ENCODE results near the gene FMC1.
"Not testable (repeated sequence)": the region's sequence is repeated elsewhere in the genome, so short reads cannot be mapped to it uniquely, and the experiment has no call there.

FMC1 gene

DNA sequence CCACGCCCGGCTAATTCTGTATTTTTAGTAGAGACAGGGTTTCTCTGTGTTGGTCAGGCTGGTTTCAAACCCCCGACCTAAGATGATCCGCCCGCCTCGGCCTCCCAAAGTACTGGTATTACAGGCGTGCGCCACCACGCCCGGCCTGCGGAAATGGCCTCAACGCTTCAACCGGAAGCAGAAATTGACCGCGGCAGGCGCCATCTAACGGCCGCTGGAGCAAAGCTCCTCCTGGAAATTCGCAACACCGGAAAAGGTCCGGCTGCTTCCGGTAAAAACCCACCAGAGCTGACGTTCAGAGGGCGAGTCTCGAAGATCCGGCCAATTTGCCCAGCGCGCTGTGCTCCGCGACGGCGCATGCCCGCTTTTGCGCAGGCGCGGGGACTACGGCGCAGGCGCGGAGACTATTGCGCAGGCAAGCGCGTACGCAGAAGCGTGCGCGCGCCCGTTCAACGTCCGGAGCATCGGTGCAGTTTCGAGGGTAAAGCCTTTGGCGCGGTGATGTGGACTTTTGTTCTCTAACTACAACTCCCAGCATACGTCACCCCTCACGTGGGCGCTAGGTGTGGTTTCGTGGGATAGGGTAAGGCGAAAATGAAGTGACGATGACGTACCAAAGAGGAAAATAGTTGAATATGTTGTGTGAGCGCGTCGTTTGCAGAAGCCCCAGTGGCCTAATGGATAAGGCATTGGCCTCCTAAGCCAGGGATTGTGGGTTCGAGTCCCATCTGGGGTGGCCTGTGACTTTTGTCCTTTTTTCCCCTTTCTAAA is 915 bp upstream of the FMC1 start:
- DNase-seq (ENCODE audit: low read depth) = peak; percentile 95

DNA sequence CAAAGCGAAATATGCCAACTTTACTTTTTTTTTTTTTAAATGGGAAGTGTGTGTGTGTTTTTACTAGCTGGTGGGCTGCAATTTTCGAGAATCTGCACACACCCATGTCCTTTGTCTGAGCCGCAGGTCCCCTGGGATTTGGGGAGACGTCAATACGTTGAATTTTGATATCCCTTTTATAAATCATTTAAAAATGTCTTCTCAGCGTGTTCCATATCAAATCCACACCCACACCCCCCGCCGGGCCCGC is 404 bp upstream of the FMC1 start:
- DNase-seq (ENCODE audit: low read depth) = no peak

DNA sequence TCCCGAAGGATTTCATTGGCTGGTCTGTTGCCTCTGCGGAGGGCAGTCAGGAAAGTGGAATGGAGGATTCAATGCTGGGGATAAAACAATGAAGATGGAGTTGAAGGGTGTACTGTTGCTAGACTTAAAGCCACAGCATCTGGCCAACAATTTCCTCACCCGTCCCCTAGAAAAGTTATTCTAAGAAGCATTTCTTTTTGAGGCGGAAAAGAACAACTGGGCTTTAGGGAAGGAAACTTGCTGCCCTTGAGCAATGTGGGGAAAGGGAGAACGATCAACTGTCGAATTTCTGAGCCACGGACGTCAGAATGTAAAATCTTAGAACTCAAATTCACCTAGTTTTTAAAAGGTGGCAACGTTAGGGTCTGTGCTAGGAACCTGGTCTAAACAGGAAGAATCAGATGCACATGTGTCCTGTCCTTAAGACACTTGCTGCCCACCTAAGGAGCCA is 664 bp downstream of the FMC1 start:
- DNase-seq (ENCODE audit: low read depth) = no peak

DNA sequence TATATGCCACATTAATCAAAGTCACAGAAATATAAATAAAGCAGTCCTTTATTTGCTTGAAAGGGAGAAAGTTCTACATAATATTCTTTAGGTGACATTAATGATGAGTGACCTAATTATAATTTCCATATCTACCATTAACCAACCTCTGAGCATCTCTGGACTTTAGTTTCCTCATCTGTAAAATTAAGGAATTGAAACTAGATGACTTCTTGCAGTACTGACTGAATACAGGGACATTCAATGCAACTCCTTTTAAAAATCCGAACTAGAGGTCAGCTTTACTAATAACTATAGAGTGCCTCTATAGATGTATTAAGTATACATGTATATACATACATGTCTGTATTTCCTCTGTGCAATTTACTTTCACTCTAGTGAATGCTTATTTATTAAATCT is 3.9 kb downstream of the FMC1 start:
- DNase-seq (ENCODE audit: low read depth) = no peak

DNA sequence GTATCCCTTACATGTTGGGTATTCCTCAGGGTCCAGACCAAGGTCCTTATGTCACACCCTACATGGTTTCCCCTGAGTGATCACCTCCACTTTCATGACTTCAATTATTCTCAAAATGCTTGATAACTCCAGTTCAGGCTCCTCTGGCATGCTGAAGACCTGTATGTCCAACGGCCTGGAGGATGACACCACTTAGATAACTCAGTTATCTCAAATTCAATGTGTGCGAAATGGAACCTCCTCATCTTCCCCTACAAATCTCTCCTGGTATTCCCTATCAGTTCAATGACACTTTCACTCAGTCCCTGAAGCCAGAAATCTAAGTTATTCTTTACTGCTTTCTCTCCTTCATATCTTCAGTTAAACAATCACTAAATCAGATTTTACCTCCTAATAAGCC is 9.9 kb downstream of the FMC1 start:
- no peak for DNase-seq (ENCODE audit: low read depth)

DNA sequence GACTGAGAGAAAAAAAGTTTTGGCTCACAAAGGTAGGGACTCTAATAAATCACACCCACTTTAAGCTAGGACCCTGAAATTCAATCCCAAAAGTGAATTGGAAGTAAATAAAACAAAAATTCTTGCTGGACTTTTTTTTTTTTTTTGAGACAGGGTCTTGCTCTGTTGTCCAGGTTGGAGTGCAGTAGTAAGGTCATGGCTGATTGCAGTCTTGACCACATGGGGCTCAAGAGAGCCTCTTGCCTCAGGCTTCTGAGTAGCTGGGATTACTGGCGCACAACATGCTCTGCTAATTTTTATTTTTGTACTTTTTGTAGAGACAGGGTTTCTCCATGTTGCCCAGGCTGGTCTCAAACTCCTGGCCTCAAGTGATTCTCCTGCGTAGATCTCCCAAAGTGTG is 13.6 kb downstream of the FMC1 start:
- DNase-seq (ENCODE audit: low read depth) = no peak

DNA sequence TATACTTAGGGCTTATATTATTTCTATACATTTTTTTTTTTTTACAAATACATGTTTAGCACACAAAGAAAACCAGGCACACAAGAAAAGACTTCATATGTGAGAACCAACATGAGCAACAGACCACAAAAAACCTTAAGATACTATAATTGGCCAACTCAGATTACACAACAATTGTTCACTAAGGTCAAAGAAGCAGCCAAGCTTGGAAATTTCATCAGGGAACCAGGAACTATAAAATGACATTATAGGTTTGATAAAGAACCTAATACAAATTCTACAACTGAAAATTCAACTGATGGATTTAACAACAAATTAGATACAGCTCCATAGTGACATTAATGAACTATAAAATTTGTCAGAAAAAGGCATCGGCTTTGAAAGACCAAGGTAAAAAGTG is 14.2 kb downstream of the FMC1 start:
- DNase-seq (ENCODE audit: low read depth) = no peak

DNA sequence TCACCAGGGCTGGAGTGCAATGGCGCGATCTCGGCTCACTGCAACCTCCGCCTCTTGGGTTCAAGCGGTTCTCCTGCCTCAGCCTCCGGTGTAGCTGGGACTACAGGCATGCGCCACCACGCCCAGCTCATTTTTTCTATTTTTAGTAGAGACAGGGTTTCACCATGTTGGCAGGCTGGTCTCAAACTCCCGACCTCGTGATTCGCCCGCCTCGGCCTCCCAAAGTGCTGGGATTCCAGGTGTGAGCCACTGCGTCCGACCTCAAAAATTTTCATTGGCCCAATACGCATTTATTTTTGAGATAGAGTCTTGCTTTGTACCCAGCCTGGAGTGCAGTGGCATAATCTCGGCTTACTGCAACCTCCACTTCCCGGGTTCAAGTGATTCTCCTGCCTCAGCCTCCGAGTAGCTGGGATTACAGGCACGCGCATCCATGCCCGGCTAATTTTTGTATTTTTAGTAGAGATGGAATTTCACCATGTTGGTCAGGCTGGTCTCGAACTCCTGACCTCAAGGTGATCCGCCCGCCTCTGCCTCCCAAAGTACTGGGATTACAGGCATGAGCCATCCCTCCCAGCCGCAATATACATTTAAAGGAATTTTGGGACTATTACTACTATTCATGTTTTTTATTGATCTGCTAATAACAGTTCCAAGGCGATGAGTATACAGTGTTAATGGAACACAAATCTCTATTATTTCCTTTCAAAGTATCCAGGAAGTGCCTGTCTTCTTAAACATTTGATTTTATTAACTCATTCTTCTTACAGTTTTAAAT is 16.8 kb downstream of the FMC1 start:
- not testable (repeated sequence) for DNase-seq (ENCODE audit: low read depth)

DNA sequence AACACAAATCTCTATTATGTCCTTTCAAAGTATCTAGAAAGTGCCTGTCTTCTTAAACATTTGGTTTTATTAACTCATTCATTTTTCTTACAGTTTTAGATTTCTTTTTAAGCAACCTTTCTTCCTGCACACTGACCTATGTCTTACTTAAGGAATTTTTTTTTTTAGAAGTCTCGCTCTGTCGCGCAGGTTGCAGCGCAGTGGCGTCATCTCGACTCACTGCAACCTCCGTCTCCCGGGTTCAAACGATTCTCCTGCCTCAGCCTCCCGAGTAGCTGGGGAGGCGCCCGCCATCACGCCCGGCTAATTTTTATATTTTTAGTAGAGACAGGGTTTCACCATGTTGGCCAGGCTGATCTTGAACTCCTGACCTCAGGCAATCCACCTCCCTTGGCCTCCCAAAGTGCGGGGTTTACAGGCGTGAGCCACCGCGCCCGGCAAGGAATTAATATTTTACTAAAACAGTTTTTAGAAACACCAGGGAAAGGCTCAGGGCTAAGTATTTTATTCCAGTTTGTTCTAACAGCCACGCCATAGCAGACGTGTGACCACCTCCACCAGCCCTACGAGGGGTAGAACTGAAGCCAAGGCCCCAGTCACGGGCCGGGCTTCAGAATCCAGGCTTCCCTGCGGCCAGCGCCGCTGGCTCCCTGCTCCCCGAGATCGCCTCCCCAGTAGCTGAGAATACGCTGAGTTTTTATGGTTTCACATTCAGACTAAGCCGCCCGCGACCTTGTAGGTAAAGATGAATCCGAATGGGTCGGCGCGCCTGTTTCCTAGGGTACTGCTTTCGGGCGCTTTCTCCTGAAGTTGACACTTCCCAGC is 17.6 kb downstream of the FMC1 start:
- DNase-seq (ENCODE audit: low read depth) = peak; percentile 38

DNA sequence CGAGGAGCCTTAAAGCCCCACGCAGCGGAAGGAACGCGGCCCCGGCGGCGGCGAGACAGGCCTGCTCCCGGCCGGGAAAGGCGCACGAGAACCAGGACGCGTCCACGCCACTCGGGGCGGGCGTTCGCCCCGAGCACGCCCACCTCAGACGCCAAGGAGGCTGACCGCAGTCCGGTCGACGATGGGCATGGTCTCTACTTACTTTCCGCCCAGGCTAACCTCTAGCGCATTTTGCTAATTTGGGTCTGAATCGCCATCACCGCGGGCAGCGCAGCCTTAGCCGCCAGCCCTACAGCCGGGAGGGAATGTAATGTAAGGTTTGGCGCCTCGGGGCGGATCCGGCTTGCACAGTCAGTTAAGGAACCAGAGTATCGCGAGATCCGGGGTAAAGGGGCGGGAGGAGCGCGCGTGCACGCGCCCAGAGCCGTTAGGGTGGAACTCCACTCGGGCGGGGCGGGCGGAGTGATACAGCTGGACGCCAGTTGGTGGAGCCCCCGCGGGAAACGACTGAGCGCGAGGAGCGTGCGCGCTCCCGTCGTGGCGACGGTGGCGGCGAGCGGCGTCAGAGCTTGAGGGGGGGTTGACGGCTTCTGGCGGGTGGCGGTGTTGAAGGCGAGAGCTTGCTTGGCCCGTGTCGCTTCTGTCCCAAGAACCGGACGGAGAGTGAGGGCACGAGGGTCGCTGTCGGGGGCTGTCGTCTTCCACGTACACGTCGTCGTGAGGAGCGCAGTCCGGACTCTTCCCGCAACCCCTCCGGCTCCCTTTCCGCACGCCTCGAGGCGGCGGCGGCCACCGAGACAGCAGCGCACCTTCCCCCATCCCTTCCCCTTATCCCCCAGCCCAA is 18.5 kb downstream of the FMC1 start, which contains the start of gene LUC7L2:
Gene LUC7L2, plus strand, starts transcription at position 529 of the 844 bp plus-strand sequence. CDS start 368 bp downstream, outside the sequence.
- DNase-seq (ENCODE audit: low read depth) = peak; percentile 99

DNA sequence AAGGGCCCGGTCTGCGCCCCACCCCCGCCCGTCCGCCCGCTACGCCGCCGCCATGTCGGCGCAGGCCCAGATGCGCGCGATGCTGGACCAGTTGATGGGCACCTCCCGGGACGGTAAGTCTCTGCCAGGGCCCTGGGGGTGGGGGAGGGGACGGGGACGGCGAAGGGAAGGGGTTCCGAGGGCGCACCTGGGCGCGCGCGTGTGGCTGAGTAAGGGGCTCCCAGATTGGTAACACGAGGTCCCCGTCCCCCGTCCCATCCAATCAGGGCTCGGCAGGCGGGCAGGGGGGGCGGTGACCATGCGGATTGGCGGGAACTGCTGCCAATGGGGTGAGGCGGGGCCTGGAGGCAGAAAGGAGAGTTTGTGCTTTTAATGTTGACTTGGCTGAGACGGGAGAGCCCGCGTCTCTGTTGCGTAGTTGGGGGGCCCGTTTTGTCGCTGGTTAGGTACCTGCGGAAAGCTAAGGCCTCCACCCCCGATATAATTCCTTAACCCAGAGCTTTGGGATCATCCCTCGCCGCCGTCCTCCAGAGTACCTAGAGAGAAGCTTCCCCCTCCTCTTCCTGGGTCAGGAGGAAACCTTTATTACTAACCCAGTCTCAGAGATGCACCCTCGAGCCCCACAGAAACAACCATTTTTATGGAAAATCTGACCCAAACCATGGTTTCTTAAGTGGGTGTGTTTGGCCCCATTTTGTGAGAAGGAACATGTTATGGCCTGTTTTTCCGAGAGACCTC is 19.2 kb downstream of the FMC1 start:
- peak; percentile 98 for DNase-seq (ENCODE audit: low read depth)

DNA sequence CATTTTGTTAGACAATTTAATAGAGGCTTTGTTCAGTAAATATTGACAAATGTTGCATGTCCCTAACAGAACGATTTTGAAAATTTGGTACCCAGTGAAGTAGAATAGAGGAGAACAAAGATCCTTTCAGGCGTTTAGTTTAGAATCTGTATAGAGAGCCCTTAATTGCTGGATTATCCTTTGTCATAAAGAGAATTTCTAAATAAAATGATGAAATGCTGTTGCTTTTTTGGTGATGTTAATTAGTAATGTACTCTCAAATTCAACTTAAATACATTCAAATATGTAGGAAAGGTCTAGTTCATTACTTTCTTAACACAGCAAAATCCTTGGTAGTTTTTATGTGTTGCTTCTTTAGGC is 19.8 kb downstream of the FMC1 start:
- DNase-seq (ENCODE audit: low read depth) = no peak

DNA sequence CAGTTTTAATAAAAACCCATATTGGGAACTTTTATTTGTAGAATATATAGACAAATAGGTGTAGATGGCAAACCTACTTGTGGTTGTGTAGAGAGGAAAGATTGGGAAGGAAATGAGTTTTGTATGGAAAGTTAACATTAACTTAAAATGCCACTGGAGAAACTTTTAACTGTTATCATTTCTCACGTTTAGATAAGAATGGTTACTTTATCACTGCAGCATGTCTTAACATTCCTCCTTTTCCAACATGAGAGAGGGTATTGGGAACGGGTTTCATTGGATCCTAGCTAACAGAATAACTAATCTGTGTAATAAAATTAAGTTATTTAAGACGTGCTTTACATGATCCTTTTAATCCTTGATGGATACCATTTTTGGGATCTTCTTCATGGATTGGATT is 20.4 kb downstream of the FMC1 start:
- DNase-seq (ENCODE audit: low read depth) = no peak

DNA sequence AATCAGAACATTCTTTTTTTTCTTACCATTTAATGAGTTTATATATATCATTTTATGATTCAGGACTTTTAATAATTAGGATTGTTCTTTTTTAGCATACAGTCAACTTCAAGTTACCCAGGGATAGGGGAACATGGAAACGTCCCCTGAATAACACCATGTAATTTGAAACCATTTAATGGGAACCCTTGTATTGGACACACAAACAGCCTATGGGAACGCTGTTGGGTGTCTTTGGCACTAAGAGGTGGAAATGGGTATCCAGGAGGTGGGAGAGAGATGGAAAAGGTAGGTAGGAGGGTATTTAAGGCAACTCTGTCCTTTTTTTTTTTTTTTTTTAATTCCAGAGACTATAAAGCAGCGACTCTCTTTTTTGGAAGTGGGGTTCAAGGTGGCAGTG is 21.2 kb downstream of the FMC1 start:
- DNase-seq (ENCODE audit: low read depth) = no peak

DNA sequence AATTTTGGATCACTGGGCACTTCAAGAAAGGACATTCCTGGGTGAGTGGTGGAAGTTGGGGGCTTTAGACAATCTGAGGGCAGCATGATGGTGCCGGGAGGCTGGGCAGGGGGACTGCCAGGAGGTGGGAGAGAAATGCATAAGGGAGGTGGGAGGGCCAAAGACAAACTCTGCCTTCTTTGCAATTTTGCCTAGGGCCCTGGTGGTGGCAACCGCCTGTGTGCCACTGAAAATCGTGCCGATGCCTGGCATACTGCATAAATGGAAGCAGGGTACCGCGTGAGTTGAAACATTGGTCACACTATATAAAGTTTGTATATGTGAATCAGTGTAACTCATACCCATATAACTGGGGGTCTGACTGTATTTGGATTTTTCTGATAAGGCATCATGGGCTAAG is 21.8 kb downstream of the FMC1 start:
- DNase-seq (ENCODE audit: low read depth) = no peak

DNA sequence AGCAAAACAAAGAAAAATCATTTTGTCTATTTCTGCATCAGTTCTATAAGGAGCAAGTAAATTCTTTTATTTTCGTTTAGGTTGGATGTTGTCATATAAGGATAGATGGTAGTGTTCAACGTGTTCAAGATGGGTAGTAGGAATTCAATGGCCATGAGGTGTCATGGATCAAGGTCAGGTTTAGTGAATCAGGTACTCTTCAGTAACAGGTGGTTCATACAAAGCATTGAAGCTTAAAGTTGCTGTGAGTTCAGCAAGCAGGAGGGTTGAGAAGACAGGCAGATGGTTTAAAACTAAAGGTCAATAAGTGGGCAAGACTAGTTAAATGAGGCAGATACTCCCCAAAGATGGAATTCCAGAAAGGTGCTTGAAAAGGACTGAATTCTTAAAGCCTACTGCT is 24.2 kb downstream of the FMC1 start:
- DNase-seq (ENCODE audit: low read depth) = no peak

DNA sequence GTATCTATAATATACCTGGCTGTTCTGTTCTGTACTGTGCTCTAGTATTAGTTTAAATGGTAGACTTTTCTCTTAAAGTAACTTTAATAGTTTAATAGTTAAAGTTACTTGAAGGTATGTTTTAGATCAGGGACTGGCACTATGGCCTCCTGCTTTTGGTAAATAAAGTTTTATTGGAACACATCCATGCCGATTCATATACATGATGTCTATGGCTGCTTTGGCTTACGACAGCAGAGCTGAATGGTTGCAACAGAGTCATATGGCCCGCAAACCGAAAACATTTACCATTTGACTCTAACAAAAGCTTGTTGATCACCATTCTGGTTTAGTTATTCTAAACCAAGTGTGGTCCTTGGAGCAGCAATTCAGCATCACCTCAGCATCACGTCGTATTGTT is 25.3 kb downstream of the FMC1 start:
- DNase-seq (ENCODE audit: low read depth) = no peak

DNA sequence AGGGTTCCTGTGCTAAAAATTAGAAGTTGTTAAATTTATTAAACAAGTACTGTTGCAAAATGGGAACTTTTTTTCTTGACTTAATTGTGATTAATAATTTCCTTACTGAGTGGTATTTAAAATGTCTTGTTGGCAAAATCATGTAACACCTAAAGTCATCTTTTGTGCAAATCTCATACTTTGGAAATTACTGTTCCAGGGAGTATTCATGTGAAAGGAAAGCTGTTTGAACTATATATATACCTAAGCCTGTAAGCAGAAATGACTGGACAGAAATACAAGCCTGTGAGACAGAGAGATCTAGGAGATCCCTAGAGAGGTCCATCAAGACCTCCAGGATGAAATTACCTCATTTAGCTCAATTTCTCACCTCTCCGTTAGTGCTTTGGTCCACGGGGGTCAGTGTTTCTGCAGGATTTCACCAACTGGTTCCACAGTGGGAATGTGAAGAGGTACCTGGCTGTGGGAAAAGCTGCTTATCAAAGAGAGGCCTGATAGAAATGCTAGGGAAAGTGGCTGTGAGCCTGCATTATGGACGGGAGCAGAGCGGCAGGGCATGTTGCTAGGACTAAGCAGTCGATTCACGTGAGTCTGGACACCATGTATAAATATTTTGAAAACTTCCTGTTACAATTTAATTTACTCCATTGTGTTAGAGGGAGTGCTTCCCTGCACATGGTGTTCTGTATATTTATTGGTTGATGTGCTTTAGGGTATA is 26.5 kb downstream of the FMC1 start:
- DNase-seq (ENCODE audit: low read depth) = no peak

DNA sequence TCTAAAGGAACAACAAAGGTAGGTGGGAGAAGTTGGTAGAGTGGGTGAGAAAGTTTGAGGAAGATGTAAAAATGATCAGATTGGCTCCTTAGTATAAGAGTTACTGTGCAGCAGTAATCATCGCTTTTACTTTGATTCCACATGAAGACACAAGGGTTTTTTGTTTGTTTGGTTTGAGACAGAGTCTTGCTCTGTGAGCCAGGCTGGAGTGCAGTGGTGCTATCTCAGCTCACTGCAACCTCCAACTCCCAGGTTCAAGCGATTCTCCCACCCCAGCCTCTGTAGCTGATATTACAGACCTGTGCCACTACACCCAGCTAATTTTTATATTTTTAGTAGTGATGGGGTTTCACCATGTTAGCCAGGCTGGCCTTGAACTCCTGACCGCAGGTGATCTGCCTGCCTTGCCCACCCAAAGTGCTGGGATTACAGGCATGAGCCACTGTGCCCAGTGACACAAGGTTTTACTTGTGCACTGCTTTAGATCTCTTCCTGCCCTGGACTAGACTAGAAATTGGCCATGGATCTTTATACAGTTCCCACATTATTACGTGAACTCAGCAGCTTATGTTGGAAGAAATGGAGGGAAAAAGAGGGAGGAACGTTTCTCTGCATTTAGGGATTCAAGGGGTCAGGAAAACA is 29.3 kb downstream of the FMC1 start:
- no peak for DNase-seq (ENCODE audit: low read depth)

DNA sequence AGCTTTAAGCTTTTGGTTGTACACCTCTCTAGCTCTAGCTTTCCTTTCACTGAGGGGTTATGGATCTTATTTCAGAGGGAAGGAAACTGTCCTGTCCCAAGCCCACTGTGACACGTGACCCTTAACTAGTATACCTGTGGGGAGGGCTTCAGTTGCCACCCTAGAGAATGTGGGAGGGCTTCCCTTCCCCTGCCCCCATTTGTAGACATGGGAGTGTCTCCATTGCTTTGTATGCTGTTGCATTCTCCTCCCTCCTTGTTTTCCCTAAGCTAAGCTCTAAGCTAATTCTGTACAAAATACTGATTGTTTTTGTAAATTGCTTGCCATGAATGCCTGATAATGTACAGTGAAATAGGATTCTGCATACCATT is 29.8 kb downstream of the FMC1 start:
- DNase-seq (ENCODE audit: low read depth) = no peak
